HL-60 (cell line): ENCODE measurements around the gene RALB.

Experiments
- CTCF ChIP-seq: IDR thresholded peaks from one replicate; pipeline ENCODE4 v1.5.1; 2011; ENCODE audit warnings: low read length, control low read depth, inconsistent platforms; ENCODE audit not compliant: insufficient read depth
- GABPA ChIP-seq: IDR thresholded peaks from 2 replicates; pipeline ENCODE4 v1.6.1; 2012; ENCODE audit warnings: low read depth
- POLR2AphosphoS5 ChIP-seq: IDR thresholded peaks from 2 replicates; pipeline ENCODE4 v1.6.1; 2012; ENCODE audit warnings: low read depth
- REST ChIP-seq: IDR thresholded peaks from 2 replicates; pipeline ENCODE4 v1.6.1; 2012; ENCODE audit warnings: low read depth; ENCODE audit not compliant: insufficient replicate concordance
- SPI1 ChIP-seq: IDR thresholded peaks from 2 replicates; pipeline ENCODE4 v1.6.1; 2012; ENCODE audit warnings: low read depth, mild to moderate bottlenecking, borderline replicate concordance

GRCh38 chr2:120290737-120291136 is 38.1 kb downstream of the RALB start:
- TF ChIP-seq CTCF: no peak
- no peak for TF ChIP-seq POLR2AphosphoS5
- TF ChIP-seq REST: no peak
- no peak for TF ChIP-seq GABPA
- TF ChIP-seq SPI1: no peak
